B cell (primary cell): ENCODE measurements around the gene GPR160. TPM values are rescaled to one million over a fixed set of nuclear protein-coding genes. Genes with fewer than 3 reads are reported as not detected.
A peak's percentile ranks its signal among the peaks of the same experiment; 100 is the strongest.

Experiments used
- ATAC-seq: fragments of 200-7000 bp; cut with Tn5 transposase; one replicate; pipeline ENCODE4 v1.10.0; 2021; ENCODE audit warnings: low read depth, mild to moderate bottlenecking, moderate number of reproducible peaks, moderate library complexity
- CTCF ChIA-PET: fragments of 350-600 bp; sonication (Branson Sonifier 250); formaldehyde crosslinking; loops from one replicate; lab custom pipeline; 2021; ENCODE audit warnings: antibody characterized with exemption, inconsistent platforms; lab: Charles Lee
- POLR2A ChIA-PET: fragments of 350-600 bp; sonication (Branson Sonifier 250); formaldehyde crosslinking; loops from one replicate; lab custom pipeline; 2021; ENCODE audit warnings: antibody characterized with exemption; lab: Charles Lee
- DNase-seq: peaks from one replicate; pipeline ENCODE4 v3.0.0; 2013
- H2AFZ ChIP-seq: 2 replicates; pipeline ENCODE4 v1.6.1; 2012; ENCODE audit warnings: mild to moderate bottlenecking, low read depth, low read length; ENCODE audit not compliant: insufficient read depth, poor library complexity, severe bottlenecking
- H3K27ac ChIP-seq, 2 donors: 1 replicate in 1 of 2; 2 replicates in 1 of 2; pipeline ENCODE4 v1.5.1; 2012 to 2013; ENCODE audit warnings: low read length in 2 of 2, mild to moderate bottlenecking in 2 of 2, moderate library complexity in 1 of 2
- H3K27me3 ChIP-seq, 4 experiments: fragments of 200-600 bp in 1 of 4; sonication (generic) in 1 of 4; replicated peaks in 1 of 4; 1 replicate in 2 of 4; 2 replicates in 2 of 4; pipeline versions ENCODE4 v1.6.1 to v1.7.0; 2013 to 2016; ENCODE audit warnings: low read length in 3 of 4, mild to moderate bottlenecking in 2 of 4, mixed read lengths in 1 of 4, moderate library complexity in 1 of 4; ENCODE audit not compliant: insufficient read depth in 4 of 4, control insufficient read depth in 3 of 4; ENCODE audit errors: control extremely low read depth in 1 of 4
- H3K36me3 ChIP-seq, 2 experiments: replicated peaks in 1 of 2; 1 replicate in 1 of 2; 2 replicates in 1 of 2; pipeline versions ENCODE4 v1.6.1 to v1.7.1; 2013; ENCODE audit warnings: low read length in 1 of 2; ENCODE audit not compliant: insufficient read depth in 2 of 2, control insufficient read depth in 1 of 2; ENCODE audit errors: control extremely low read depth in 1 of 2, extremely low read depth in 1 of 2
- H3K4me1 ChIP-seq, 2 donors: fragments of 200-600 bp in 1 of 2; sonication (generic) in 1 of 2; 1 replicate in 1 of 2; 2 replicates in 1 of 2; pipeline versions ENCODE4 v1.5.1 to v1.6.1; 2013 to 2017; ENCODE audit warnings: low read length in 2 of 2; ENCODE audit not compliant: control insufficient read depth in 2 of 2, insufficient read depth in 2 of 2
- H3K4me2 ChIP-seq: replicated peaks from 2 replicates; pipeline ENCODE3; 2012; ENCODE audit warnings: mild to moderate bottlenecking, low read depth, low read length; ENCODE audit not compliant: poor library complexity, severe bottlenecking
- H3K4me3 ChIP-seq, 5 experiments: fragments of 200-600 bp in 1 of 5; sonication (generic) in 1 of 5; 1 replicate in 3 of 5; 2 replicates in 2 of 5; pipeline versions ENCODE4 v1.5.1 to v1.7.0; 2011 to 2016; ENCODE audit warnings: low read length in 4 of 5, mild to moderate bottlenecking in 4 of 5, low read depth in 2 of 5, control low read depth in 1 of 5, moderate library complexity in 1 of 5; ENCODE audit not compliant: insufficient read depth in 1 of 5; ENCODE audit errors: control extremely low read depth in 1 of 5, extremely low read depth in 1 of 5
- H3K79me2 ChIP-seq: fragments of 200-600 bp; sonication (generic); one replicate; pipeline ENCODE4 v1.6.0; 2016; ENCODE audit warnings: low read length; ENCODE audit not compliant: control insufficient read depth, insufficient read depth
- H3K9ac ChIP-seq: fragments of 200-600 bp; sonication (generic); 2 replicates; pipeline ENCODE4 v1.6.1; 2017; ENCODE audit warnings: mild to moderate bottlenecking, low read length, moderate library complexity
- H3K9me3 ChIP-seq, 3 donors: one replicate each; pipeline versions ENCODE4 v1.6.1 to v1.7.1; 2013; ENCODE audit warnings: low read length in 2 of 3; ENCODE audit not compliant: control insufficient read depth in 2 of 3, insufficient read depth in 1 of 3; ENCODE audit errors: control extremely low read depth in 1 of 3
- H4K20me1 ChIP-seq: 2 replicates; pipeline ENCODE4 v1.6.0; 2012; ENCODE audit warnings: mild to moderate bottlenecking, low read length; ENCODE audit not compliant: insufficient read depth, control insufficient read depth, poor library complexity, severe bottlenecking
- H3K27ac Mint-ChIP-seq: one replicate; pipeline ENCODE4 v1.8.0; 2021; ENCODE audit warnings: mixed read lengths
- H3K27me3 Mint-ChIP-seq: one replicate; pipeline ENCODE4 v1.8.0; 2021; ENCODE audit warnings: mixed read lengths
- H3K4me1 Mint-ChIP-seq: one replicate; pipeline ENCODE4 v1.8.0; 2021; ENCODE audit warnings: mixed read lengths
- H3K4me3 Mint-ChIP-seq: one replicate; pipeline ENCODE4 v1.8.0; 2021; ENCODE audit warnings: mixed read lengths
- H3K9me3 Mint-ChIP-seq: one replicate; pipeline ENCODE4 v1.8.0; 2022; ENCODE audit warnings: mixed read lengths; ENCODE audit not compliant: insufficient read depth
- EZH2 ChIP-seq: IDR thresholded peaks from 2 replicates; pipeline ENCODE4 v1.6.1; 2012; ENCODE audit warnings: borderline replicate concordance, low read depth, mild to moderate bottlenecking, moderate library complexity, low read length; ENCODE audit not compliant: insufficient read depth, poor library complexity, severe bottlenecking
- WGBS: methylation state at CpG from one replicate; pipeline ENCODE4 v1.1.5; 2013; ENCODE audit warnings: missing lambda C conversion rate; ENCODE audit not compliant: insufficient coverage; 5-methylcytosine and 5-hydroxymethylcytosine counted together
- intact Hi-C: fragments of 100-400 bp; cut with micrococcal nuclease; formaldehyde crosslinking; loops from one replicate; pipeline ENCODE4 v1.10.0; 2022
- polyA plus RNA-seq: library from polyadenylated mRNA; depleted of rRNA; stranded (reverse); fragments of >200 nt; gene quantifications from 2 replicates; pipeline ENCODE4 v1.2.3, GENCODE V29; 2012
- small RNA-seq: library from RNA; depleted of rRNA; stranded (forward); fragments of <200 nt; gene quantifications from one replicate; pipeline ENCODE3, GENCODE V24; 2012; ENCODE audit warnings: low replicate concordance, low read depth; ENCODE audit not compliant: insufficient read length
- total RNA-seq, 2 donors: library from RNA; stranded (reverse); fragments of 120-200 nt in 1 of 2; gene quantifications; 1 replicate in 1 of 2; 2 replicates in 1 of 2; pipeline versions ENCODE4 v1.2.3 to v1.2.4, GENCODE V29; 2013 to 2022
- TF ChIP-seq, protein P1 (sequence below): fragments of 200-600 bp; IDR thresholded peaks from one replicate; pipeline ENCODE4 v1.8.0; 2022; ENCODE audit warnings: antibody characterized with exemption, mild to moderate bottlenecking

GPR160 gene
- total and polyA plus RNA-seq, 2 donors (not counting 1 experiment from before 2014, with no cell fraction given), result 17.4 to 17.5 TPM

DNA sequence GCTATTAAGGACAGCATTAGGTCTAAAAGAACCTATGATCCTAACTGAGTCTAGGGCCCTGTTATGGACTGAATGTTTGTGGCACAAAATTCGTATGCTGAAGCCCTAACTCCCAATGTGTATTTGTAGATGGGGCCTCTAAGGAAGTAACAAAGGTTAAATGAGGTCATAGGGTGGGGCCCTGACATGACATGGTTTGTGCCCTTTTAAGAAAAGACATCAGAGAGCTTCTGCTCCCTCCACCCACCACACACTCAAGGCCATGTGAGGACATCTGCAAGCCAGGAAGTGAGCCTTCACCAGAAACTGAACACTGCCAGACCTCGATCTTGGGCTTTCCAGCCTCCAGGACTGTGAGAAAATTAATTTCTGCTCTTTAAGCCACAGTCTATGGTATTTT, 94.5 kb downstream of the GPR160 start:
- no peak overlapping the region for H3K4me3 ChIP-seq
- H3K79me2 ChIP-seq, result peaks cover 36% of the 10 kb centered on the region
- H3K27me3 ChIP-seq, result no peaks in the 10 kb centered on the region
- POLR2A ChIA-PET, result no interaction called here
- Mint-ChIP-seq H3K27ac (no peak overlapping the region), H3K9me3 (no peaks in the 10 kb centered on the region), H3K4me3 (no peak overlapping the region), H3K4me1 (peaks cover 19% of the 10 kb centered on the region), H3K27me3 (no peaks in the 10 kb centered on the region)
- peaks cover 22 to 49% of the 10 kb centered on the region in 2 experiments for H3K36me3 ChIP-seq
- TF ChIP-seq EZH2, result no peak
- TF ChIP-seq, protein P1, sequence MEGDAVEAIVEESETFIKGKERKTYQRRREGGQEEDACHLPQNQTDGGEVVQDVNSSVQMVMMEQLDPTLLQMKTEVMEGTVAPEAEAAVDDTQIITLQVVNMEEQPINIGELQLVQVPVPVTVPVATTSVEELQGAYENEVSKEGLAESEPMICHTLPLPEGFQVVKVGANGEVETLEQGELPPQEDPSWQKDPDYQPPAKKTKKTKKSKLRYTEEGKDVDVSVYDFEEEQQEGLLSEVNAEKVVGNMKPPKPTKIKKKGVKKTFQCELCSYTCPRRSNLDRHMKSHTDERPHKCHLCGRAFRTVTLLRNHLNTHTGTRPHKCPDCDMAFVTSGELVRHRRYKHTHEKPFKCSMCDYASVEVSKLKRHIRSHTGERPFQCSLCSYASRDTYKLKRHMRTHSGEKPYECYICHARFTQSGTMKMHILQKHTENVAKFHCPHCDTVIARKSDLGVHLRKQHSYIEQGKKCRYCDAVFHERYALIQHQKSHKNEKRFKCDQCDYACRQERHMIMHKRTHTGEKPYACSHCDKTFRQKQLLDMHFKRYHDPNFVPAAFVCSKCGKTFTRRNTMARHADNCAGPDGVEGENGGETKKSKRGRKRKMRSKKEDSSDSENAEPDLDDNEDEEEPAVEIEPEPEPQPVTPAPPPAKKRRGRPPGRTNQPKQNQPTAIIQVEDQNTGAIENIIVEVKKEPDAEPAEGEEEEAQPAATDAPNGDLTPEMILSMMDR, result no peak
- H2AFZ ChIP-seq, result no peak overlapping the region
- H4K20me1 ChIP-seq, result peaks cover 3% of the 10 kb centered on the region
- ATAC-seq (no peak), DNase-seq (no peak)
- no CpG with 5 or more reads among the region's 2 CpGs for WGBS
- no peak overlapping the region for H3K4me2 ChIP-seq
- H3K9me3 ChIP-seq, result peaks cover 3 to 8% (median 7%) of the 10 kb centered on the region in 3 donors
- H3K9ac ChIP-seq, result no peak overlapping the region
- intact Hi-C loops, result no loop called here
- CTCF ChIA-PET, result no interaction called here
- peak overlapping the region in 1 of 2 donors; percentile 35 for H3K27ac ChIP-seq
- peaks cover 13 to 16% of the 10 kb centered on the region in 2 donors for H3K4me1 ChIP-seq

Small RNA genes within 50 kb of the gene (small RNA-seq; reads per million reads assigned to genes)
- not detected for gene RNU4-38P

Other genes starting within 250 kb of the GPR160 start
- 0.53 and 0.71 TPM in 2 replicates for gene LRRIQ4, start 225.1 kb upstream of the GPR160 start, total RNA-seq
- 0.04 TPM in 1 of 2 replicates, not detected in the other for gene LRRIQ4, start 225.1 kb upstream of the GPR160 start, polyA plus RNA-seq
- 7.1 and 11.8 TPM in 2 replicates for gene LRRC34, start 225.1 kb upstream of the GPR160 start, total RNA-seq
- 2.5 and 3.5 TPM in 2 replicates for gene LRRC34, start 225.1 kb upstream of the GPR160 start, polyA plus RNA-seq
- gene LRRC31, start 168.1 kb upstream of the GPR160 start, total RNA-seq, result not detected in 2 replicates
- not detected in 2 replicates for gene LRRC31, start 168.1 kb upstream of the GPR160 start, polyA plus RNA-seq
- 0.12 TPM in 1 of 2 replicates, not detected in the other for gene SAMD7, start 126.4 kb upstream of the GPR160 start, total RNA-seq
- gene SAMD7, start 126.4 kb upstream of the GPR160 start, polyA plus RNA-seq, result not detected in 2 replicates
- 166 and 176 TPM in 2 replicates for gene SEC62, start 71.2 kb upstream of the GPR160 start, total RNA-seq
- gene SEC62, start 71.2 kb upstream of the GPR160 start, polyA plus RNA-seq, result 40.3 and 45.8 TPM in 2 replicates
- 159 and 165 TPM in 2 replicates for gene PHC3, start 143.7 kb downstream of the GPR160 start, total RNA-seq
- 42.7 and 51.8 TPM in 2 replicates for gene PHC3, start 143.7 kb downstream of the GPR160 start, polyA plus RNA-seq
- gene PRKCI, start 184.4 kb downstream of the GPR160 start, total RNA-seq, result 9.9 and 11.1 TPM in 2 replicates
- 1.8 TPM in 2 replicates for gene PRKCI, start 184.4 kb downstream of the GPR160 start, polyA plus RNA-seq